Lower lobe of right lung (tissue), 2 donors: ENCODE measurements around the gene TRAP1. TPM values are rescaled to one million over a fixed set of nuclear protein-coding genes. Genes with fewer than 3 reads are reported as not detected.
A peak's percentile ranks its signal among the peaks of the same experiment; 100 is the strongest.
"Not testable (repeated sequence)": the region's sequence is repeated elsewhere in the genome, so short reads cannot be mapped to it uniquely, and the experiment has no call there.

Experiments
- ATAC-seq, 2 donors: fragments of 200-7000 bp; cut with Tn5 transposase; one replicate each; pipeline ENCODE4 v1.9.1; 2020 to 2022; ENCODE audit warnings: mild to moderate bottlenecking in 2 of 2, moderate library complexity in 2 of 2
- DNase-seq: peaks from one replicate; pipeline ENCODE4 v3.0.0-alpha.2; 2020
- H3K27ac ChIP-seq: fragments of 200-600 bp; one replicate; pipeline ENCODE4 v1.8.0; 2022
- H3K27me3 ChIP-seq: fragments of 200-600 bp; one replicate; pipeline ENCODE4 v1.8.0; 2022; ENCODE audit warnings: low read depth
- H3K36me3 ChIP-seq: fragments of 200-600 bp; one replicate; pipeline ENCODE4 v1.8.0; 2022; ENCODE audit warnings: mild to moderate bottlenecking
- H3K4me1 ChIP-seq: fragments of 200-600 bp; one replicate; pipeline ENCODE4 v1.8.0; 2022
- H3K4me3 ChIP-seq: fragments of 200-600 bp; one replicate; pipeline ENCODE4 v1.8.0; 2022; ENCODE audit warnings: mild to moderate bottlenecking
- H3K9me3 ChIP-seq: fragments of 200-600 bp; one replicate; pipeline ENCODE4 v1.8.0; 2022
- intact Hi-C: fragments of 100-400 bp; cut with DNase I; formaldehyde crosslinking; loops from one replicate; pipeline ENCODE4 v1.11.0; 2022
- total RNA-seq: library from RNA; stranded (reverse); fragmentation: NEBNext Ultra II Directional; extraction: Animal tissue kit (Norgen Biotek cat#: 25700); gene quantifications from one replicate; pipeline ENCODE4 v1.2.1, GENCODE V29; 2021
- TF ChIP-seq, protein P1 (sequence below): fragments of 200-600 bp; IDR thresholded peaks from one replicate; pipeline ENCODE4 v1.8.0; 2022; ENCODE audit warnings: antibody characterized with exemption, mild to moderate bottlenecking
- donor health status: DM: no; HTN: yes; CAD: no; lungs with severe emphysema.

Gene TRAP1
- total RNA-seq, 1 donor from 2014 or later = 51.8 TPM

DNA sequence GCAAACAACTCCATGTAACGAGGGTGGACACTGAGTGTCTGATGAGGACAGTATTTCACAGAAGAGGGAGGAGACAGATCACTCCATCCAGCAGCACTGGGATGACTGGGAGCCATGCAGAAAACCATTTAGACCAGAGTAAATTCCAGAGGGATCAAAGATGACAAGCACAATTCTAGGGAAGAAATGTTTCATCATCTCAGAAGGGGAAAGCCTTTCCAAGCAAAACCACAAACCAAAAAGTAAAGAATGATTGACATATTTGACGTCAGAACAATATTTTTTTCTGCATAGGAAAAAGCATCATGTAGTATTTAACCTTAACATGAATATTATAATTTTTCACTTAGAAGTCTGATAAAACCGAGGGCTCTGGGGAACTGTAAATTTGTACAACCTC lies 58.1 kb downstream of the TRAP1 start:
- no peak overlapping the region for H3K4me3 ChIP-seq
- intact Hi-C loops = no loop called here
- ATAC-seq (no peak), DNase-seq (no peak)
- no peaks in the 10 kb centered on the region for H3K9me3 ChIP-seq
- H3K27ac ChIP-seq = no peak overlapping the region
- peaks cover 86% of the 10 kb centered on the region for H3K36me3 ChIP-seq
- H3K4me1 ChIP-seq = no peaks in the 10 kb centered on the region
- TF ChIP-seq, protein P1, sequence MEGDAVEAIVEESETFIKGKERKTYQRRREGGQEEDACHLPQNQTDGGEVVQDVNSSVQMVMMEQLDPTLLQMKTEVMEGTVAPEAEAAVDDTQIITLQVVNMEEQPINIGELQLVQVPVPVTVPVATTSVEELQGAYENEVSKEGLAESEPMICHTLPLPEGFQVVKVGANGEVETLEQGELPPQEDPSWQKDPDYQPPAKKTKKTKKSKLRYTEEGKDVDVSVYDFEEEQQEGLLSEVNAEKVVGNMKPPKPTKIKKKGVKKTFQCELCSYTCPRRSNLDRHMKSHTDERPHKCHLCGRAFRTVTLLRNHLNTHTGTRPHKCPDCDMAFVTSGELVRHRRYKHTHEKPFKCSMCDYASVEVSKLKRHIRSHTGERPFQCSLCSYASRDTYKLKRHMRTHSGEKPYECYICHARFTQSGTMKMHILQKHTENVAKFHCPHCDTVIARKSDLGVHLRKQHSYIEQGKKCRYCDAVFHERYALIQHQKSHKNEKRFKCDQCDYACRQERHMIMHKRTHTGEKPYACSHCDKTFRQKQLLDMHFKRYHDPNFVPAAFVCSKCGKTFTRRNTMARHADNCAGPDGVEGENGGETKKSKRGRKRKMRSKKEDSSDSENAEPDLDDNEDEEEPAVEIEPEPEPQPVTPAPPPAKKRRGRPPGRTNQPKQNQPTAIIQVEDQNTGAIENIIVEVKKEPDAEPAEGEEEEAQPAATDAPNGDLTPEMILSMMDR = no peak
- H3K27me3 ChIP-seq = no peaks in the 10 kb centered on the region

DNA sequence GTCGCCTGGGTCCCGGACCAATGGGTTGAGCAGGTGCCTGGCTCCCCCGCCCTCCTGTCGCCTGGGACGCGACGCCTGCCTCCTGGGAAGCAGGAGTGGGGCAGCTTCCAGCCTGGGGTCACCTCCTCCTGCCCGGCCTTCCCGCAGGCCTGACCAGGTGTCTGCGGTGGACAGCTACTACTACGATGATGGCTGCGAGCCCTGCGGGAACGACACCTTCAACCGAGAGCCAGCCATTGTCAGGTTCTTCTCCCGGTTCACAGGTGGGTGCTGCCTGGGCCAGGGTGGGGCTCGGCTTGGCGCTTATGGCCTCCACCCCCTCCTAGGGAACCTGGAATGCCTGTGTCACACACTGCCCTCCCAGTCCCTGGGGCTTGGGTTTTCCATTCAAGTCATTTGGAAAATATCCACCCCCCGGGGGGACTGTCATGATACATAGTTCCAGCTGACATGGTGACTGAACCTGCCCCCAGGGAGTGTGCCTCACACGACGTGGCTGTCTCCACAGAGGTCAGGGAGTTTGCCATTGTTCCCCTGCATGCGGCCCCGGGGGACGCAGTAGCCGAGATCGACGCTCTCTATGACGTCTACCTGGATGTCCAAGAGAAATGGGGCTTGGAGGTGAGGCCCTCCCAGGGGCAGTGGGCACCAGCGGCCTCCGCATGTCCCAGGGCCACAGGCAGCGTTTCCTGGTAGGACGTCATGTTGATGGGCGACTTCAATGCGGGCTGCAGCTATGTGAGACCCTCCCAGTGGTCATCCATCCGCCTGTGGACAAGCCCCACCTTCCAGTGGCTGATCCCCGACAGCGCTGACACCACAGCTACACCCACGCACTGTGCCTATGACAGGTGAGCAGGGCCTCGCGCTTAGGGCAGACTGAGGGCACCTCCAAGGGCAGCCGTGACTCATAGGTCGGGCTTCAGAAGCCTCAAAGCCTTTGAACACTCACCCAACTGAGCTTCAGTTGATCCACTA lies 60.5 kb downstream of the TRAP1 start:
- H3K36me3 ChIP-seq = peaks cover 70% of the 10 kb centered on the region
- ATAC-seq = no peak

DNA sequence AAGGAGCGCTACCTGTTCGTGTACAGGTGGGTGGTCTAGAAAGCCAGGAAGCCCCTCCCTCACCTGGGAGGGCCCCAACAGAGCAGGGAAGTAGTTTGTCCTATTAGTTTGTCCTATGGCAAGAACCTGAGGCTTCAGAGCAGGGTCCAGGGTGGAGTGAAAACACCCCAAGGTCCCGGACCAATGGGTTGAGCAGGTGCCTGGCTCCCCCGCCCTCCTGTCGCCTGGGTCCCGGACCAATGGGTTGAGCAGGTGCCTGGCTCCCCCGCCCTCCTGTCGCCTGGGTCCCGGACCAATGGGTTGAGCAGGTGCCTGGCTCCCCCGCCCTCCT lies 61.2 kb downstream of the TRAP1 start:
- H3K4me1 ChIP-seq, H3K27me3 ChIP-seq, ATAC-seq, H3K9me3 ChIP-seq, H3K27ac ChIP-seq, H3K4me3 ChIP-seq, intact Hi-C loops: not testable (repeated sequence)
- peak; percentile 8 for DNase-seq
- peaks cover 70% of the 10 kb centered on the region for H3K36me3 ChIP-seq

More for the DNA sequence above, 60.5 kb downstream of the TRAP1 start:
- no peaks in the 10 kb centered on the region for H3K9me3 ChIP-seq
- intact Hi-C loops = no loop called here
- TF ChIP-seq, protein P1 = no peak
- no peaks in the 10 kb centered on the region for H3K4me1 ChIP-seq
- peak; percentile 30 for DNase-seq
- no peak overlapping the region for H3K27ac ChIP-seq
- H3K4me3 ChIP-seq = no peak overlapping the region
- no peaks in the 10 kb centered on the region for H3K27me3 ChIP-seq

- peaks cover 69% of the 10 kb centered on the region for H3K36me3 ChIP-seq
- no peaks in the 10 kb centered on the region for H3K9me3 ChIP-seq
- intact Hi-C loops = no loop called here
- TF ChIP-seq, protein P1 = no peak
- no peak overlapping the region for H3K4me3 ChIP-seq
- ATAC-seq (peak in 1 of 2 donors; percentile 8), DNase-seq (peak; percentile 24)
- no peaks in the 10 kb centered on the region for H3K27me3 ChIP-seq
- H3K27ac ChIP-seq = no peak overlapping the region
- H3K4me1 ChIP-seq = no peaks in the 10 kb centered on the region
Observed at GRCh38 chr16:3655396-3656159, 61.7 kb downstream of the TRAP1 start.

DNA sequence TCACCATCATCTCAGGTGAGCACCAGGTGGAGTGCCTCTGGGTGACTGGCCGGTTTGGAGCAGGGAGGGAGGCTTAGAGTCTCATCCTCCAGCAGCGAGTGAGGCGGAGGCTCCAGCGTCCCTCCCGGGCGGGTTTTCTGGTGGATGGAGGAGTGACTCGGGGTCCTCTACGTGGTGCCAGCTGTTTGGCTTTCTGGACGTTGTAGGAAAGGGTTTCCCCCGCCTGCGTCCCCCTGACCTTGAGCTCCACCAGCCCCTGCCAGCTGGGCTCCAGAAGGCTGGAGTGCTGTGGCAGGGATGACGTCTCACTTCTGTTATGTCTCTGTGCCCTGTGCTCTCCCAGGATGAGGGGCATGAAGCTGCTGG lies 62.3 kb downstream of the TRAP1 start:
- DNase-seq (peak; percentile 25), ATAC-seq (no peak)
- no peak overlapping the region for H3K27ac ChIP-seq
- H3K4me1 ChIP-seq = no peaks in the 10 kb centered on the region
- peaks cover 64% of the 10 kb centered on the region for H3K36me3 ChIP-seq
- intact Hi-C loops = no loop called here
- TF ChIP-seq, protein P1 = no peak
- H3K27me3 ChIP-seq = no peaks in the 10 kb centered on the region
- no peak overlapping the region for H3K4me3 ChIP-seq
- no peaks in the 10 kb centered on the region for H3K9me3 ChIP-seq
